DOHH2 (cell line): ENCODE data around the gene KCTD12.

ENCODE experiments used
- H3F3A ChIP-seq: fragments of 200-600 bp; sonication (generic), shearing (Covaris generic); 2 replicates; pipeline ENCODE4 v1.6.0; 2016; ENCODE audit warnings: antibody characterized with exemption, mild to moderate bottlenecking; ENCODE audit not compliant: control insufficient read depth, insufficient read depth
- H3K27ac ChIP-seq: fragments of 200-600 bp; sonication (generic); 2 replicates; pipeline ENCODE4 v1.5.1; 2014; ENCODE audit warnings: low read depth, mild to moderate bottlenecking, low read length, moderate library complexity
- H3K27me3 ChIP-seq: fragments of 200-600 bp; sonication (generic); 2 replicates; pipeline ENCODE4 v1.6.1; 2014; ENCODE audit warnings: mild to moderate bottlenecking, low read length, mixed read lengths; ENCODE audit not compliant: control insufficient read depth
- H3K36me3 ChIP-seq: fragments of 200-600 bp; sonication (generic); 2 replicates; pipeline ENCODE4 v1.6.1; 2014; ENCODE audit warnings: mild to moderate bottlenecking, low read length, moderate library complexity, mixed read lengths; ENCODE audit not compliant: control insufficient read depth
- H3K4me1 ChIP-seq: fragments of 200-600 bp; sonication (generic); 2 replicates; pipeline ENCODE4 v1.6.1; 2014; ENCODE audit warnings: mild to moderate bottlenecking, low read length, mixed read lengths; ENCODE audit not compliant: control insufficient read depth
- H3K4me2 ChIP-seq: fragments of 200-600 bp; sonication (generic); 2 replicates; pipeline ENCODE4 v1.6.0; 2014; ENCODE audit warnings: mild to moderate bottlenecking, low read length, moderate library complexity
- H3K4me3 ChIP-seq: fragments of 200-600 bp; sonication (generic); 2 replicates; pipeline ENCODE4 v1.5.1; 2014; ENCODE audit warnings: mild to moderate bottlenecking, low read length, mixed read lengths
- H3K79me2 ChIP-seq: fragments of 200-600 bp; sonication (generic); 2 replicates; pipeline ENCODE4 v1.6.1; 2014; ENCODE audit warnings: mild to moderate bottlenecking, low read length, mixed read lengths; ENCODE audit not compliant: control insufficient read depth
- H3K9me2 ChIP-seq: fragments of 200-600 bp; sonication (generic); replicated peaks from 2 replicates; pipeline ENCODE4 v1.6.1; 2014; ENCODE audit warnings: mild to moderate bottlenecking, low read length, mixed read lengths; ENCODE audit not compliant: control insufficient read depth
- H3K9me3 ChIP-seq: fragments of 200-600 bp; sonication (generic); 2 replicates; pipeline ENCODE4 v1.6.1; 2014; ENCODE audit warnings: antibody characterized with exemption, low read length, mixed read lengths; ENCODE audit not compliant: control insufficient read depth, insufficient read depth
- H4K20me1 ChIP-seq: fragments of 200-600 bp; sonication (generic); 2 replicates; pipeline ENCODE4 v1.6.0; 2014; ENCODE audit warnings: low read depth, mild to moderate bottlenecking, antibody characterized with exemption, low read length, moderate library complexity; ENCODE audit not compliant: control insufficient read depth, insufficient read depth
- CTCF ChIP-seq: fragments of 200-600 bp; sonication (generic); IDR thresholded peaks from one replicate; pipeline ENCODE4 v1.5.1; 2014; ENCODE audit warnings: antibody characterized with exemption, mild to moderate bottlenecking, low read depth, low read length; ENCODE audit not compliant: poor library complexity, severe bottlenecking
- EZH2phosphoT487 ChIP-seq: fragments of 200-600 bp; sonication (generic); IDR thresholded peaks from 2 replicates; pipeline ENCODE4 v1.6.1; 2017; ENCODE audit warnings: borderline replicate concordance, mild to moderate bottlenecking, antibody characterized with exemption, low read length, moderate library complexity, mixed read lengths

The KCTD12 gene

DNA sequence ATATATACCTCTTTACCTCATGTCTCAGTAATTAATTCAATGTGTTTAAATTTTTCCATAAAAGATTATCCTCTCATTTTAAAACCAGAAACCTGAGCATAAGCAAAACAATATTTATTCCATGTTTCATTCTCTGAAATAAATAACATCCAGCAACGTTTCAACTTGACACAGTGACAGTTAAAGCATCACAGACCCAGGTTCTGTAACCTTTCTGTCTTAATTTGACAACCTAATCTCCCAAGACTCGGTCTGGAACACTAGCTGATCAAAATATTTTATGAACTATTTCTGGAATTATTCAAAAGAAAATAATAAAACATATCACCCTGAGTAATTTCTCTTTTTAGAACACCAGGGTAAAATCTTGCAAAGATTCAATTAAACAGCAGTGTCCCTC lies 40.3 kb downstream of the KCTD12 start:
- no peak for TF ChIP-seq EZH2phosphoT487
- TF ChIP-seq CTCF = no peak
- H3K36me3 ChIP-seq = no peaks in the 10 kb centered on the region
- no peaks in the 10 kb centered on the region for H4K20me1 ChIP-seq
- no peaks in the 10 kb centered on the region for H3K9me2 ChIP-seq
- H3K79me2 ChIP-seq = no peaks in the 10 kb centered on the region
- no peaks in the 10 kb centered on the region for H3F3A ChIP-seq
- H3K4me3 ChIP-seq = no peak overlapping the region
- no peaks in the 10 kb centered on the region for H3K9me3 ChIP-seq
- H3K27ac ChIP-seq = no peak overlapping the region
- H3K4me2 ChIP-seq = no peak overlapping the region
- no peaks in the 10 kb centered on the region for H3K4me1 ChIP-seq
- no peaks in the 10 kb centered on the region for H3K27me3 ChIP-seq

GRCh38 chr13:76845367-76845766 lies 40.8 kb downstream of the KCTD12 start:
- H3K27ac ChIP-seq = no peak overlapping the region

DNA sequence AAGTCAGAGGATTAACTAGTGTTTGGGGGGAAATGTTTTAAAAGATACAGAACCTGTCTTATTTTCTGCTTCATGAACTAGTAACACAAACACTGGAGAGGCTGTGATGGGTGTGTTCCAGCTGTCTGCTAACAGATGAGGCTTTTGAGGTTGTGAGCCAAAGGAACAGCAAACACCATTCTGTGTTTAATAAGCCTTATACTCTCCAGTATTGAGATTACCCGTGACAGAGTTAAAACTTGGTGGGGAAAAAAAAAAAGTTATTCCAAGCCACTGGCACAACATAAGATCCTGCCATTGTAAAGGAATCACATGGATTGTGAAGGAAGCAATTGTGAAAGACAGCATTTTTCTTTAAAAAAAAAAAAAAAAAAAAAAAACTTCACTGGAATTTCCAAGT lies 48.4 kb downstream of the KCTD12 start:
- no peak overlapping the region for H3K27ac ChIP-seq

More at GRCh38 chr13:76845367-76845766, 40.8 kb downstream of the KCTD12 start:
- H3F3A ChIP-seq = no peaks in the 10 kb centered on the region
- no peak overlapping the region for H3K4me3 ChIP-seq
- no peaks in the 10 kb centered on the region for H4K20me1 ChIP-seq
- H3K36me3 ChIP-seq = no peaks in the 10 kb centered on the region
- no peak overlapping the region for H3K4me2 ChIP-seq
- no peaks in the 10 kb centered on the region for H3K79me2 ChIP-seq
- H3K9me3 ChIP-seq = no peaks in the 10 kb centered on the region
- no peaks in the 10 kb centered on the region for H3K4me1 ChIP-seq
- no peaks in the 10 kb centered on the region for H3K9me2 ChIP-seq
- TF ChIP-seq CTCF (no peak), EZH2phosphoT487 (no peak)
- no peaks in the 10 kb centered on the region for H3K27me3 ChIP-seq

More for the DNA sequence above, 48.4 kb downstream of the KCTD12 start:
- Histone ChIP-seq H3K79me2 (no peaks in the 10 kb centered on the region), H3K36me3 (no peaks in the 10 kb centered on the region), H4K20me1 (no peaks in the 10 kb centered on the region), H3K9me2 (no peaks in the 10 kb centered on the region), H3K27me3 (no peaks in the 10 kb centered on the region), H3F3A (no peaks in the 10 kb centered on the region), H3K4me2 (no peak overlapping the region), H3K4me3 (no peak overlapping the region), H3K4me1 (no peaks in the 10 kb centered on the region), H3K9me3 (no peaks in the 10 kb centered on the region)
- TF ChIP-seq EZH2phosphoT487 (no peak), CTCF (no peak)
